Measurements from ENCODE around the gene CUL1. TPM values are rescaled to one million over a fixed set of nuclear protein-coding genes. Genes with fewer than 3 reads are reported as not detected.

Gene CUL1
- total RNA-seq, 6 experiments from 2014 or later: 42.9 to 50.9 (median 49.2) TPM

DNA sequence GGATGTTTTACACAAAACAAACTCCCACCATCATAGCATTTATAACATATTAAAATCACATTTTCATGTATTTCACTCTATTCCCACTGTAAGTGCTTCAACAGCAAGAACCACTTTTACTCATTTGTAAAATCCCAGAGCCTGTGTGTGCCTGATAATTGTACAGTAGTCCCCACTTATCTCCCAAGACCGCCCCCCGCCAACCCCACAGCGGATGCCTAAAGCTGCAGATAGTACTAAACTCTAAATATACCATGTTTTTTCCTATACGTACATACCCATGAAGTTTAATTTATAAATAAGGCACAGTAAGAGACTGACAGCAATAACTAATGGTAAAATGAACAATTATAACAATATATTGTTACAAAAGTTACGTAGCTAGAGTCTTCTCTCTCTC, 151.9 kb downstream of the CUL1 start:
- peaks cover 49% of the 10 kb centered on the region for H3K4me1 Mint-ChIP-seq (ENCODE audit: low read depth)
- TF ChIP-seq, protein P1, sequence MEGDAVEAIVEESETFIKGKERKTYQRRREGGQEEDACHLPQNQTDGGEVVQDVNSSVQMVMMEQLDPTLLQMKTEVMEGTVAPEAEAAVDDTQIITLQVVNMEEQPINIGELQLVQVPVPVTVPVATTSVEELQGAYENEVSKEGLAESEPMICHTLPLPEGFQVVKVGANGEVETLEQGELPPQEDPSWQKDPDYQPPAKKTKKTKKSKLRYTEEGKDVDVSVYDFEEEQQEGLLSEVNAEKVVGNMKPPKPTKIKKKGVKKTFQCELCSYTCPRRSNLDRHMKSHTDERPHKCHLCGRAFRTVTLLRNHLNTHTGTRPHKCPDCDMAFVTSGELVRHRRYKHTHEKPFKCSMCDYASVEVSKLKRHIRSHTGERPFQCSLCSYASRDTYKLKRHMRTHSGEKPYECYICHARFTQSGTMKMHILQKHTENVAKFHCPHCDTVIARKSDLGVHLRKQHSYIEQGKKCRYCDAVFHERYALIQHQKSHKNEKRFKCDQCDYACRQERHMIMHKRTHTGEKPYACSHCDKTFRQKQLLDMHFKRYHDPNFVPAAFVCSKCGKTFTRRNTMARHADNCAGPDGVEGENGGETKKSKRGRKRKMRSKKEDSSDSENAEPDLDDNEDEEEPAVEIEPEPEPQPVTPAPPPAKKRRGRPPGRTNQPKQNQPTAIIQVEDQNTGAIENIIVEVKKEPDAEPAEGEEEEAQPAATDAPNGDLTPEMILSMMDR (IDR thresholded peaks at IDR 0.05): no peak
- H3K27me3 Mint-ChIP-seq (ENCODE audit: insufficient read depth): no peaks in the 10 kb centered on the region
- H3K9me3 Mint-ChIP-seq: no peaks in the 10 kb centered on the region
- H3K27ac Mint-ChIP-seq: no peak overlapping the region
- no peak overlapping the region for H3K4me3 Mint-ChIP-seq
- H3K36me3 Mint-ChIP-seq (ENCODE audit: low read depth): no peaks in the 10 kb centered on the region
- DNase-seq: no peak

Other genes starting within 250 kb of the CUL1 start
- not detected for gene C7orf33, start 108.1 kb upstream of the CUL1 start, total RNA-seq (2021; fragmentation: NEBNext Ultra II Directional; extraction: Animal tissue kit (Norgen Biotek cat#: 25700))
- 10 to 100 TPM in 5 of 6 experiments, 1 to 10 TPM in 1; 8.9 to 21.5 (median 19.3) TPM for gene EZH2, start 185.4 kb downstream of the CUL1 start, total RNA-seq (2021; fragmentation: NEBNext Ultra II Directional; extraction: Animal tissue kit (Norgen Biotek cat#: 25700))